Suprapubic skin (tissue), 4 donors: ENCODE data around the gene ZNF423.

Experiments
- CTCF ChIP-seq, 2 donors: fragments of 200-600 bp in 1 of 2; fragments of 450-650 bp in 1 of 2; sonication (generic) in 1 of 2; IDR thresholded peaks; one replicate each; pipeline ENCODE4 v1.5.1; 2016 to 2019; ENCODE audit warnings: antibody characterized with exemption in 2 of 2, mild to moderate bottlenecking in 1 of 2, moderate library complexity in 1 of 2
- EP300 ChIP-seq: sonication (generic); formaldehyde crosslinking; IDR thresholded peaks from one replicate; pipeline ENCODE4 v1.6.1; 2017; ENCODE audit warnings: antibody characterized with exemption
- POLR2A ChIP-seq, 2 donors: fragments of 450-650 bp; IDR thresholded peaks; one replicate each; pipeline ENCODE4 v1.6.1; 2017; ENCODE audit warnings: antibody characterized with exemption in 2 of 2, mild to moderate bottlenecking in 2 of 2, moderate library complexity in 2 of 2
- POLR2AphosphoS5 ChIP-seq, 3 donors: sonication (generic); formaldehyde crosslinking; IDR thresholded peaks; one replicate each; pipeline ENCODE4 v1.6.1; 2017; ENCODE audit warnings: antibody characterized with exemption in 3 of 3

GRCh38 chr16:49701789-49702494 is 154.0 kb downstream of the ZNF423 start:
- TF ChIP-seq CTCF (IDR thresholded peaks at IDR 0.05) (no peak), POLR2AphosphoS5 (IDR thresholded peaks at IDR 0.05) (no peak), POLR2A (IDR thresholded peaks at IDR 0.05) (no peak), EP300 (no peak)
